GM18907 (cell line): ENCODE data around the gene IFI27.

Experiments used
- ATAC-seq: cut with Tn5 transposase; IDR thresholded peaks from one replicate; pipeline ENCODE4 v1.9.1; 2021; ENCODE audit warnings: mild to moderate bottlenecking, moderate library complexity; ENCODE audit not compliant: unreplicated experiment

The IFI27 gene

GRCh38 chr14:94124582-94125377 lies 14.2 kb downstream of the IFI27 start:
- no peak for ATAC-seq

GRCh38 chr14:94125659-94126418 lies 15.3 kb downstream of the IFI27 start:
- no peak for ATAC-seq

- no peak for ATAC-seq
These were observed 15.8 kb downstream of the IFI27 start for GRCh38 chr14:94126419-94126677.

GRCh38 chr14:94126800-94127199 lies 16.3 kb downstream of the IFI27 start:
- ATAC-seq = no peak

GRCh38 chr14:94127330-94127729 lies 16.8 kb downstream of the IFI27 start:
- no peak for ATAC-seq

GRCh38 chr14:94128216-94128839 lies 17.8 kb downstream of the IFI27 start:
- ATAC-seq = no peak

- ATAC-seq = peak; percentile 94
These were observed 18.7 kb downstream of the IFI27 start, which contains the start of gene IFI27L2 for GRCh38 chr14:94129111-94129757. TSS of gene IFI27L2 (minus strand) at chr14:94129604. CDS start at chr14:94129564, 40 bp downstream.

- ATAC-seq = no peak
These were observed 19.4 kb downstream of the IFI27 start for GRCh38 chr14:94129758-94130414.

GRCh38 chr14:94132285-94132887 lies 21.9 kb downstream of the IFI27 start:
- ATAC-seq = no peak

GRCh38 chr14:94135476-94135875 lies 24.9 kb downstream of the IFI27 start:
- ATAC-seq = no peak

- ATAC-seq = peak; percentile 81
These were observed 26.2 kb downstream of the IFI27 start for GRCh38 chr14:94136575-94137331.

GRCh38 chr14:94138251-94138650 lies 27.7 kb downstream of the IFI27 start:
- no peak for ATAC-seq

- no peak for ATAC-seq
These were observed 28.5 kb downstream of the IFI27 start for GRCh38 chr14:94139006-94139405.

- ATAC-seq = no peak
These were observed 28.9 kb downstream of the IFI27 start for GRCh38 chr14:94139421-94139820.

GRCh38 chr14:94142247-94142646 lies 31.7 kb downstream of the IFI27 start:
- no peak for ATAC-seq

- no peak for ATAC-seq
These were observed 32.3 kb downstream of the IFI27 start for GRCh38 chr14:94142836-94143235.

- no peak for ATAC-seq
These were observed 32.7 kb downstream of the IFI27 start for GRCh38 chr14:94143239-94143638.

- no peak for ATAC-seq
These were observed 33.2 kb downstream of the IFI27 start for GRCh38 chr14:94143711-94144110.

- ATAC-seq = no peak
These were observed 34.2 kb downstream of the IFI27 start for GRCh38 chr14:94144765-94145164.
